NCI-H748 treated with DMSO at 0.1 percent for 48 hours (cell line): ENCODE data around the gene PKNOX2.

Experiments
- DNase-seq: peaks from one replicate; lab custom pipeline; 2025; lab: John Stamatoyannopoulos, UW

Gene PKNOX2

DNA sequence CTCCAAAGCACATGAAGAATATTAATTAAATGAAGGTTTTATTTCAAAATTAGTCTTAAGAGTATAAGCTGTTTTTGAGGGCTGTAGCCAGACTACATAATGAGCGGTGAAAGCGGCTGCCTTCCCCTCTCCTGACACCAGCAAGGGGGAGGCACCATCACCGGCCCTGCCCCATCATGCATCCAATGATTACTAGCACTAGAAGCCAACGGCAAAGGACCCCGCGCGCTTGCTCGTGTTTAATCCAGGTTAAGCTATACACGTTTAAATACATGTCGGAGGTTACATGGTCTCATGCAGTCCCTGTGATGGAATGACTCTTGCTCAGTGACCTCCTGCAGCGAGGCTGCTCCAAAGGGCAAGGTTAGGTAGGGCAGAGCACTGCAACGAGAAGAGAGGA, 281.2 kb downstream of the PKNOX2 start:
- no peak for DNase-seq

- DNase-seq = no peak
Observed at GRCh38 chr11:125446279-125446678, 281.7 kb downstream of the PKNOX2 start.

GRCh38 chr11:125447721-125448120, 283.2 kb downstream of the PKNOX2 start:
- DNase-seq = no peak

GRCh38 chr11:125448136-125448535, 283.6 kb downstream of the PKNOX2 start:
- no peak for DNase-seq

DNA sequence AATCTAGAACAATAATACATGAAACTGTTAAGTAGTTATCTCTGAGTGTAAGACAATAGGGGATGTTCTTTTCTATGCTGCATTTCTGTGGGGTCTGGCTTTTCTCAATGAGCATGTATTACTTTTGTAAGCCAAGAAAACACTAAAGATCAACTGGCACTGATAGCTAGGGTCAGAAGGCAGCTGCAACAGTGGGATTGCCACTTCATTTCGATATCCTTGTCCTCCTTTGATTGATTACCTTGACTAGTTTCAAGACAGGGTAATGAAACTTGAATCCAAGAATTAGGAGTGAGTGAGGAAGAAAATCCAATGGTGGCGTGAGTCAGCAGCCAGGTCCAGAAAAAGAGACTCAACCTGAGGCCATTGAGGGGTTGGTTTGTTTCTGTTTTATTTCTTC, 285.0 kb downstream of the PKNOX2 start:
- DNase-seq = no peak

DNA sequence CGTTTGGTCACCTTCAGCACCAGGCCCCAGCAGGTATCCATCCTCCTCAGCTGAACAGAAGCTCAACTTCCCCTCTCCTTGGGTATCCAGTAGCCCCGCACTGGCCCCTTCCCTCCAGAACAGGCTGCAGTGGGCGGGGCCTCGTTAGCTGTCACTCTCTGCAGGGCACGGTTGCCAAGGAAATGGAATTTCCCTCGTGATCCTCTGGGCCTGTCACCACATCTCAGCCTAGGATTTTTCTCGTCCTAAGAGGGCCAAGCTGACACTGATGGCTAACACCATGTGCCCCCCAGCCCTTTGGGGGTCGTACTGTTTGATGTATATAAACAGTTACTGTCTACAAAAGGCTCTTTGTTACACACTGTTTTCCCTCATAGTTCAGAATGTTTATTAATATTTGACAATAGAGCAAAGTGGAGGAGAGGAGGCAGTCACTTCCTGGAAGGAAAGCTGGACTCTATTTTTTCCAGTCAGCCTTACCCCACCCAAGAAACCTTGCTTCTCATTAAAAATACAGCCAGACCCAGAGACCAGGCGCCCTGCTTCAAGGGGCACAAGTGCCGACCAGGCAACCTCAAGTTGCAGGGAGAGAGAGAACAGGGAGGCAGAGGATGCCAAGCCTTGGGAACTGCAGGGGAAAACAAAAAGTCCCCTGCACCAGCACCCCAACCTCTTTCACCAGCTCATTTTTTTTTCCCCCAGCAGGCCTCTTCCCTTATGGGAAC, 287.0 kb downstream of the PKNOX2 start:
- DNase-seq = no peak

DNA sequence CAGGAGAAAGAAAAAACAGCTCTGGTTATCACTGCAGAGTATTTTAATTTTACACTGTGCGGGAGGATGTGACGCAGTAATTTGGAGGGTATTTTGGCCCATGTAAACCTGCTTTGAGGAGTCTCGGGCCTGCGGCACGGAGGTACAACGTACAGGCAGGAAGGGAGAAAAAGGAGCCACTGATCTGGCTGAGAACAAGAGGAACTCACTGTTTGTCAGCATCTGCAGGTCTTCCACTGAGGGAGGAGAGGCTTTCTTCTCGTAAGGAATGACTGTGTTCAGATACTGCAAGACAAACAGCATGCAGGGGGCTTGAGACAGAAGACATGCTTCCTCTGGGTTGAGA, 287.5 kb downstream of the PKNOX2 start:
- no peak for DNase-seq

DNA sequence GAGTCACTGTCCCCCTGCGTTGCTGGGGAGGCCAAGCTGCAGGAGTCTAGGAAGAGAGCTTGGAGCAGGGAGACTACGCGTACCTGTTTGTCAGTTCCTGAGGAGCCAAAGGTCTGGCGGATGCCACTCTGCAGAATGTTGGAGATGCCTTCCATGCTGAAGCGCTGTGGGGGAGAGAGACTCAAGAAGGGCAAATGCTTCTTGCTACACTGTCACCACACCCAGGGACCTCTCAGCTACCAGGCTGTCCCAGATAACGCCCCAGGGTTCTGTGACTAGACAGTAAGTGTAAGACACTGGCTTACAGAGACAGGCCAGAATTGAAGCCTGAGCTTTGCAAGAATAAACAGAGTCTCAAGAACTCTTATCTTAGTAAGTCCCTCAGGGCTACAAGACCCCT, 289.5 kb downstream of the PKNOX2 start:
- DNase-seq = no peak

GRCh38 chr11:125455851-125456250, 291.3 kb downstream of the PKNOX2 start:
- no peak for DNase-seq

DNA sequence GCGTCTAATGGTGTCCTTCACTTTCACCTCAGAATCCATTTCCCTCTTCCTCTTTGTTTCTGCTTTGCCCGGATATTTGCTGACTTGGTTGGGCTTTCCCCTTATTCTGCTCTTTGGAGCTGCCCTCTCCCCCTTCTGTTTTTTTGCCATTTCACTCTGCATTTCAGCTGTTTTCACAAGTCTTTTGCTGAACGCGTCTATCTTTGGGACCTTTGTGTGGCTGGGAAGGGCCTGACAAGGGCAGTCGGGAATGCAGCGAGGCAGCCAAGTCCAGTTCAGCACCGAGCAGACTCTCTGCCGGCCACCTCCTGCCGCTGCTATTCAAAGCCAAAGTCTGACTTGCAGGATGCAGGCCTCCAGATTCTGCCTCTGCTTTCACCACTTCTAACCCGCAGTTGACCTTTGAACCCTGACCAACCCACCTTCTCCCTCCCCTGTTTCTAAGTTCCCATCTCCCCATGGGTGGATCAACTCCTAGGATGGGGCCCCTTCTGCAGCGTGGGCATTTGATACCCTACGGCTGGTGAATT, 293.3 kb downstream of the PKNOX2 start:
- no peak for DNase-seq

GRCh38 chr11:125460275-125460674, 295.7 kb downstream of the PKNOX2 start:
- DNase-seq = no peak

- DNase-seq = no peak
Observed at GRCh38 chr11:125463590-125464269, 299.2 kb downstream of the PKNOX2 start.

GRCh38 chr11:125464270-125464662, 299.7 kb downstream of the PKNOX2 start:
- DNase-seq = no peak

DNA sequence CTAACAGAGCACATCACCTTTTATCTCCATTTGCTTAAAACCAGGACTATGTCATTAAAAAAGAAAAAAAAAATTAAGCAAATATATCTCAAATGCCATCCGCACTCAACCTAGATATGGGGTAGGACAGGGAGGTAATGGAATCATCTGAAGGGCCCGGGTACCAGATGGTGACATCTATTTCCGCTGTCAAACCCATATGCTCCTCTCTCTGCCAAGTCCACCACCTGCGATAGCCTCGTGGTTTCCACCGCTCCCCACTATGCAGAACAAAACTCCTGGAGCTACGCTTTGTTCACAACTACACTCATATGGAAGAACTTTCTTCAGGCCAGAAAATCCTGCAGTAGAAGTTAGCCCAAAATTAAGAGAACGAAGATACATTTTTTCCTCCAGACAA, 300.1 kb downstream of the PKNOX2 start:
- no peak for DNase-seq

DNA sequence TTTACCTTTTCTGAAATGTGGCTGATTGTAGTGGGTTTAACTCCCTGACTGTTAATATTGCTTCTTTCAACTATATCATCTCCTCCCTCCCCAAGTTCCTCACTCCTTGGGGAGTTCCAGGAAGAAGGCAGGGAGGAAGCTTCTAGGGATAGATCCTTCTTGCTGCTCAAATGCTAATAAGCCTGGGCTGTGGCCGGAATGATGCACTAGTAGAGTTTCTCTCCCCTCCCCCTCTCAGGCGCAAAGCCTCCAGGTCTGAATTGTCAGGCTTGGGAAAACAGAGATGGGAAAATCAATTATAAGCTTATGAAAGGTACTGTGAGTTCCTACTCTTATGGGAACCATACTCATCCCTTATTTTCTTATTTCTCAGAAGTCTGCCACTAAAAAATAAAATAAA, 300.7 kb downstream of the PKNOX2 start:
- no peak for DNase-seq

- no peak for DNase-seq
Observed at GRCh38 chr11:125465701-125466100, 301.1 kb downstream of the PKNOX2 start.

DNA sequence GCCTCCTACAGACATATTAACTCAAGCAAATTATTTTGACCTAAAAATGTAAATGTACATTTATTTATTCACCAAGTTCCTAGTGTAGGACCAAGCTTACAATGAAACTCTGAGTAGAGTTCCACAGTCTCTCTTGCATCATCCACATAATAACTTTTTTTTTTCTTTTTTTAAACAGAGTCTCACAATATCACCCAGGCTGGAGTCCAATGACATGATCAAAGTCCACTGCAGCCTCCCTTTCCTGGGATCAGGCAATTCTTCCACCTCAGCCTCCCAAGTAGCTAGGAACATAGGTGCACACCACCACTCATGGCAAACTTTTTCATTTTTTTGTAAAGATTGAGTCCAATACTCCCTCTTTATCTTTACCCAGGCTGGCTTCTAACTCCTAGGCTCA, 303.5 kb downstream of the PKNOX2 start:
- no peak for DNase-seq

GRCh38 chr11:125468852-125469251, 304.3 kb downstream of the PKNOX2 start:
- no peak for DNase-seq

DNA sequence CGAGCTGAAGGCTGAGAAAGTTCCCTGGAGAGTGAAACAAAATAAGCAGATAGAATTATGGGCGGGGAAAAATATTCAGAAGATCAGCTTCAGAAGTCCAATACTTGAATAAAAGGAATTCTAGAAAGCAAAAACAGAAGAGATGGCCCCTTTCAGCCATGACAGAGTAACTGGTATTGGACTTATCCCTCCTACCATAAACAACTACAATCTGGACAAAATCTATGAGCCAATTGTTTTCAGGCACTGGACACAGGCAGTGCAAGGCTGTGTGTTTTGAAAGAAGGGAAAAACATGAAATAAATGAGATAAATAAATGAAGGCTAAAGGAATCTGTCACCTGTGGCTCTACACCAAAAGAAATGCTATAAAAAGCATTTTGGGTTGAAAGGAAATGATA, 305.8 kb downstream of the PKNOX2 start:
- DNase-seq = no peak

GRCh38 chr11:125476721-125477120, 312.2 kb downstream of the PKNOX2 start:
- no peak for DNase-seq

- no peak for DNase-seq
Observed at GRCh38 chr11:125479137-125479536, 314.6 kb downstream of the PKNOX2 start.

- no peak for DNase-seq
Observed at GRCh38 chr11:125481531-125481930, 317.0 kb downstream of the PKNOX2 start.
